HG02885 (cell line): Measurements from ENCODE around the gene DCANP1.

ENCODE experiments used
- ATAC-seq: cut with Tn5 transposase; IDR thresholded peaks from one replicate; pipeline ENCODE4 v1.9.1; 2021; ENCODE audit warnings: mild to moderate bottlenecking; ENCODE audit not compliant: unreplicated experiment, poor library complexity

DCANP1 gene

GRCh38 chr5:135481387-135481786 lies 34.2 kb upstream of the DCANP1 start:
- ATAC-seq = no peak

GRCh38 chr5:135480511-135480910 lies 33.4 kb upstream of the DCANP1 start:
- ATAC-seq = no peak

- no peak for ATAC-seq
These were observed 31.8 kb upstream of the DCANP1 start for GRCh38 chr5:135478938-135479337.

GRCh38 chr5:135477613-135478066 lies 30.5 kb upstream of the DCANP1 start:
- no peak for ATAC-seq

- ATAC-seq = no peak
These were observed 29.8 kb upstream of the DCANP1 start for GRCh38 chr5:135476615-135477581.

- ATAC-seq = no peak
These were observed 27.0 kb upstream of the DCANP1 start for GRCh38 chr5:135473956-135474670.

- ATAC-seq = no peak
These were observed 25.0 kb upstream of the DCANP1 start for GRCh38 chr5:135472141-135472540.

- ATAC-seq = no peak
These were observed 24.6 kb upstream of the DCANP1 start for GRCh38 chr5:135471726-135472125.

- ATAC-seq = no peak
These were observed 22.8 kb upstream of the DCANP1 start for GRCh38 chr5:135469911-135470310.

GRCh38 chr5:135468541-135468940 lies 21.4 kb upstream of the DCANP1 start:
- no peak for ATAC-seq

GRCh38 chr5:135467871-135468485 lies 20.8 kb upstream of the DCANP1 start:
- ATAC-seq = no peak

GRCh38 chr5:135467051-135467625 lies 20.0 kb upstream of the DCANP1 start:
- ATAC-seq = no peak

GRCh38 chr5:135466178-135467050 lies 19.3 kb upstream of the DCANP1 start:
- ATAC-seq = peak; percentile 75

GRCh38 chr5:135465391-135466122 lies 18.4 kb upstream of the DCANP1 start:
- ATAC-seq = no peak

GRCh38 chr5:135462304-135462703 lies 15.2 kb upstream of the DCANP1 start:
- ATAC-seq = peak; percentile 50

- no peak for ATAC-seq
These were observed 14.5 kb upstream of the DCANP1 start for GRCh38 chr5:135461481-135462151.

- no peak for ATAC-seq
These were observed 13.3 kb upstream of the DCANP1 start for GRCh38 chr5:135460246-135461033.

- no peak for ATAC-seq
These were observed 11.8 kb upstream of the DCANP1 start for GRCh38 chr5:135458921-135459331.
